K562 (cell line): ENCODE data around the gene SRGAP3. TPM values are rescaled to one million over a fixed set of nuclear protein-coding genes. Genes with fewer than 3 reads are reported as not detected.

Experiments
- ATAC-seq: fragments of 200-7000 bp; cut with Tn5 transposase; 3 replicates; pipeline ENCODE4 v1.9.1; 2020; ENCODE audit warnings: moderate library complexity
- BruUV-seq: library from RNA; stranded (reverse); fragments of 400-500 nt; replicated peaks from 2 replicates; lab custom pipeline; 2021; lab: Mats Ljungman, UMichigan
- CTCF ChIA-PET: fragments of 300-600 bp; formaldehyde crosslinking; extraction: SDS; loops from one replicate; lab custom pipeline; 2021; ENCODE audit warnings: low intra/inter-chr PET ratio; lab: Yijun Ruan, JAX
- POLR2A ChIA-PET: fragments of 300-600, 350-650 bp; sonication (Branson Sonifier 250); formaldehyde crosslinking; extraction: SDS; loops from one replicate; lab custom pipeline; 2021; ENCODE audit warnings: antibody characterized with exemption, inconsistent platforms; lab: Yijun Ruan, JAX
- DNase-seq, 4 experiments: peaks; one replicate each; pipeline versions ENCODE4 v3.0.0 to v3.0.0-alpha.2; 2011 to 2018; ENCODE audit warnings: low spot score in 3 of 4, mixed read lengths in 3 of 4; ENCODE audit errors: extremely low read depth in 1 of 4
- FAIRE-seq: peaks from 2 replicates; lab custom pipeline; 2011; peaks lifted over from hg19 to GRCh38; lab: Jason Lieb, UNC
- H2AFZ ChIP-seq: 2 replicates; pipeline ENCODE4 v1.6.0; 2011; ENCODE audit warnings: low read depth, low read length, control low read depth, inconsistent platforms
- H3K27ac ChIP-seq: fragments of 200-600 bp; 3 replicates; pipeline ENCODE4 v1.8.0; 2011; ENCODE audit warnings: low read depth, mild to moderate bottlenecking, control low read depth, inconsistent platforms, low read length, moderate library complexity, mixed read lengths; ENCODE audit errors: extremely low read depth
- H3K27me3 ChIP-seq, 2 experiments: fragments of 300-600 bp in 1 of 2; 2 replicates in 1 of 2; 3 replicates in 1 of 2; pipeline versions ENCODE4 v1.6.0 to v1.8.0; 2011; ENCODE audit warnings: inconsistent platforms in 2 of 2, low read length in 2 of 2, mild to moderate bottlenecking in 1 of 2, mixed read lengths in 1 of 2, moderate library complexity in 1 of 2; ENCODE audit not compliant: control insufficient read depth in 2 of 2, insufficient read depth in 2 of 2
- H3K36me3 ChIP-seq: fragments of 300-600 bp; 3 replicates; pipeline ENCODE4 v1.8.0; 2011; ENCODE audit warnings: mild to moderate bottlenecking, low read length, inconsistent platforms; ENCODE audit not compliant: control insufficient read depth, insufficient read depth
- H3K4me1 ChIP-seq, 2 experiments: fragments of 200-600 bp in 1 of 2; replicated peaks in 1 of 2; 2 replicates in 1 of 2; 3 replicates in 1 of 2; pipeline versions ENCODE4 v1.5.1 to v1.8.0; 2011; ENCODE audit warnings: inconsistent platforms in 2 of 2, low read length in 2 of 2, mild to moderate bottlenecking in 1 of 2, mixed read lengths in 1 of 2, moderate library complexity in 1 of 2; ENCODE audit not compliant: control insufficient read depth in 2 of 2, insufficient read depth in 2 of 2
- H3K4me2 ChIP-seq: 2 replicates; pipeline ENCODE4 v1.6.1; 2011; ENCODE audit warnings: low read length, control low read depth, inconsistent platforms, mixed read lengths; ENCODE audit not compliant: insufficient read depth
- H3K4me3 ChIP-seq: fragments of 200-600 bp; sonication (generic), shearing (Covaris generic); 2 replicates; pipeline ENCODE4 v1.5.1; 2016; ENCODE audit warnings: control low read depth, inconsistent platforms
- H3K79me2 ChIP-seq: fragments of 200-600 bp; 3 replicates; pipeline ENCODE4 v1.8.0; 2011; ENCODE audit warnings: low read length, inconsistent platforms; ENCODE audit not compliant: control insufficient read depth, insufficient read depth
- H3K9ac ChIP-seq, 2 experiments: 2 replicates each; pipeline versions ENCODE4 v1.6.0 to v1.6.1; 2011; ENCODE audit warnings: low read depth in 2 of 2, low read length in 2 of 2, control low read depth in 1 of 2, inconsistent platforms in 1 of 2, mild to moderate bottlenecking in 1 of 2, mixed read lengths in 1 of 2; ENCODE audit not compliant: insufficient read depth in 1 of 2
- H3K9me1 ChIP-seq: one replicate; pipeline ENCODE4 v1.6.0; 2011; ENCODE audit warnings: inconsistent platforms, mild to moderate bottlenecking, low read length, moderate library complexity; ENCODE audit not compliant: control insufficient read depth, insufficient read depth
- H3K9me3 ChIP-seq: replicated peaks from 2 replicates; pipeline ENCODE4 v1.5.1; 2011; ENCODE audit warnings: low read depth, low read length, inconsistent platforms; ENCODE audit not compliant: control insufficient read depth, insufficient read depth
- H4K20me1 ChIP-seq: replicated peaks from 2 replicates; pipeline ENCODE4 v1.6.1; 2011; ENCODE audit warnings: low read length, inconsistent platforms, mixed read lengths; ENCODE audit not compliant: control insufficient read depth, insufficient read depth
- ARNT ChIP-seq, 2 experiments: fragments of 450-650 bp; IDR thresholded peaks; 2 replicates each; pipeline ENCODE4 v1.6.1; 2016; ENCODE audit warnings: mild to moderate bottlenecking in 1 of 2
- CBX2 ChIP-seq: fragments of 200-600 bp; sonication (generic); IDR thresholded peaks from one replicate; pipeline ENCODE4 v1.6.1; 2012; ENCODE audit warnings: mild to moderate bottlenecking, low read length, inconsistent platforms; ENCODE audit not compliant: insufficient read depth, poor library complexity, severe bottlenecking
- CXXC5 ChIP-seq: fragments of 250-450 bp; sonication (Bioruptor Pico); IDR thresholded peaks from 2 replicates; pipeline ENCODE4 v1.8.0; 2022; ENCODE audit warnings: inconsistent platforms, mild to moderate bottlenecking, moderate library complexity
- MAFG ChIP-seq: fragments of 450-650 bp; conservative IDR thresholded peaks from 2 replicates; pipeline ENCODE4 v1.6.1; 2016; ENCODE audit warnings: missing genetic modification characterization, missing compliant biosample characterization
- MECOM ChIP-seq: fragments of 250-450 bp; sonication (Bioruptor Pico); IDR thresholded peaks from 2 replicates; pipeline ENCODE4 v1.8.0; 2022; ENCODE audit warnings: inconsistent platforms
- RBM17 ChIP-seq: fragments of 200-400 bp; formaldehyde crosslinking; IDR thresholded peaks from 2 replicates; pipeline ENCODE4 v1.6.1; 2017; ENCODE audit warnings: low read depth, mild to moderate bottlenecking, low read length, borderline replicate concordance
- ZKSCAN3 ChIP-seq: fragments of 250-450 bp; sonication (Bioruptor Pico); IDR thresholded peaks from 2 replicates; pipeline ENCODE4 v1.4.0; 2020
- WGBS: fragments of 100-300 bp; shearing (Covaris generic); methylation state at CpG from one replicate; pipeline ENCODE4 v1.1.6; 2016; ENCODE audit warnings: low coverage, mixed read lengths; ENCODE audit not compliant: insufficient coverage; ENCODE audit errors: missing lambda C conversion rate; 5-methylcytosine and 5-hydroxymethylcytosine counted together
- in situ Hi-C: fragments of 300-500 bp; cut with MboI; formaldehyde crosslinking; loops from 4 replicates; pipeline ENCODE4 v1.15.0; 2018; ENCODE audit warnings: inconsistent platforms, mixed read lengths
- intact Hi-C: fragments of 100-400 bp; cut with micrococcal nuclease; formaldehyde crosslinking; loops from 2 replicates; pipeline ENCODE4 v1.14.2; 2022
- polyA plus RNA-seq, 8 experiments: library from polyadenylated mRNA; depleted of rRNA in 4 of 8; stranded (reverse) in 5 of 8; unstranded in 3 of 8; fragments of >200 nt; fragmentation: Nextera tagmentation in 2 of 8; fragmentation: Illumina TruSeq in 1 of 8; extraction: Ambion mirVana in 2 of 8; extraction: Trizol in 1 of 8; gene quantifications; 2 replicates each; pipeline versions ENCODE4 v1.2.1 to v1.2.3, GENCODE V29; 2011 to 2014; ENCODE audit warnings: inconsistent platforms in 1 of 8, missing spikeins in 1 of 8
- total RNA-seq, 7 experiments: library from RNA; depleted of rRNA in 6 of 7; stranded (reverse); fragments of >200 nt in 6 of 7; fragmentation: Illumina TruSeq in 2 of 7; extraction: Trizol in 2 of 7; gene quantifications; 2 replicates each; pipeline versions ENCODE4 v1.2.1 to v1.2.3, GENCODE V29; 2011 to 2021; ENCODE audit warnings: low replicate concordance in 1 of 7
- TF ChIP-seq, protein P1 (sequence below): fragments of 450-650 bp; IDR thresholded peaks from 2 replicates; pipeline ENCODE4 v1.6.1; 2016; ENCODE audit warnings: mild to moderate bottlenecking

The SRGAP3 gene
- total and polyA plus RNA-seq, 9 of the 15 experiments (the other 6 are each of a cell fraction or from before 2014, with no cell fraction given), result 0.11 to 0.85 (median 0.35) TPM; not detected in 2

DNA sequence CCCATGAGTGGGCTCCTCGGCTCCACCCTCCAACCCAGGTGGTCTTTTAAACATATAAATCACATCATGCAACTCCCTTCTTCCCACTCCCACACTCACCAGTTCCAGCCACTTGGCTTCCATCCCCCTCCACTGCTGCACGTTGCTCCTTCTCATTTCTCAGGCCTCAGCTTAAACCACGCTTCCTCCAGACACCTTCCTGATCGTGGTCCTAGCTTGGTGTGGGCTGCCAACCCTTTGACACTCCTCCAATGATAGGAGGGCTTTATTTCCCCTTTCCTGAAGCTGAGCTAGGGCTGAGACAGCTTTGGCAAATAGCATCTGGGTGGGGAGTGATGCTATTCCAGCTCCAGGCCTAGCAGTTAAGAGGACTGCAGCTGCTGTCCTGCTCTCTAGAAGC, 130.1 kb downstream of the SRGAP3 start:
- 0% methylated on average over 4 of the region's 4 CpGs for WGBS
- peaks cover 14 to 58% of the 10 kb centered on the region in 2 experiments for H3K27me3 ChIP-seq
- POLR2A ChIA-PET, result interaction anchor here (0.6 to 1.6 kb wide), 3 partner anchors 8 to 21 kb away, joined by 3 to 7 read pairs (median 3); no protein-coding TSS in a partner anchor
- no peak overlapping the region for H3K9ac ChIP-seq
- no peaks in the 10 kb centered on the region for H3K36me3 ChIP-seq
- no peak overlapping the region for H2AFZ ChIP-seq
- no TSS peak for BruUV-seq
- H3K4me1 ChIP-seq, result no peaks in the 10 kb centered on the region
- H3K9me3 ChIP-seq, result no peaks in the 10 kb centered on the region
- CTCF ChIA-PET, result no interaction called here
- intact Hi-C loops, result loop anchor here (5.0 kb wide), 1 partner anchor 183 kb away; no protein-coding TSS in a partner anchor
- H4K20me1 ChIP-seq, result peaks cover 6% of the 10 kb centered on the region; the same call in 1 of the 2 replicates
- TF ChIP-seq MECOM (no peak), ZKSCAN3 (CRISPR knock-in tag) (no peak), CXXC5 (CRISPR knock-in tag) (no peak), CBX2 (no peak), MAFG (no peak), RBM17 (no peak), ARNT (IDR thresholded peaks at IDR 0.05) (no peak)
- TF ChIP-seq, protein P1, sequence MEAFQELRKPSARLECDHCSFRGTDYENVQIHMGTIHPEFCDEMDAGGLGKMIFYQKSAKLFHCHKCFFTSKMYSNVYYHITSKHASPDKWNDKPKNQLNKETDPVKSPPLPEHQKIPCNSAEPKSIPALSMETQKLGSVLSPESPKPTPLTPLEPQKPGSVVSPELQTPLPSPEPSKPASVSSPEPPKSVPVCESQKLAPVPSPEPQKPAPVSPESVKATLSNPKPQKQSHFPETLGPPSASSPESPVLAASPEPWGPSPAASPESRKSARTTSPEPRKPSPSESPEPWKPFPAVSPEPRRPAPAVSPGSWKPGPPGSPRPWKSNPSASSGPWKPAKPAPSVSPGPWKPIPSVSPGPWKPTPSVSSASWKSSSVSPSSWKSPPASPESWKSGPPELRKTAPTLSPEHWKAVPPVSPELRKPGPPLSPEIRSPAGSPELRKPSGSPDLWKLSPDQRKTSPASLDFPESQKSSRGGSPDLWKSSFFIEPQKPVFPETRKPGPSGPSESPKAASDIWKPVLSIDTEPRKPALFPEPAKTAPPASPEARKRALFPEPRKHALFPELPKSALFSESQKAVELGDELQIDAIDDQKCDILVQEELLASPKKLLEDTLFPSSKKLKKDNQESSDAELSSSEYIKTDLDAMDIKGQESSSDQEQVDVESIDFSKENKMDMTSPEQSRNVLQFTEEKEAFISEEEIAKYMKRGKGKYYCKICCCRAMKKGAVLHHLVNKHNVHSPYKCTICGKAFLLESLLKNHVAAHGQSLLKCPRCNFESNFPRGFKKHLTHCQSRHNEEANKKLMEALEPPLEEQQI, result no peak
- H3K4me2 ChIP-seq, result no peak overlapping the region
- no peaks in the 10 kb centered on the region for H3K9me1 ChIP-seq
- H3K27ac ChIP-seq, result no peak overlapping the region
- no peaks in the 10 kb centered on the region for H3K79me2 ChIP-seq
- no peak for DNase-seq
- H3K4me3 ChIP-seq, result no peak overlapping the region
- no peak for FAIRE-seq
- in situ Hi-C loops, result no loop called here
- no peak for ATAC-seq
